GM10266 (cell line): Measurements from ENCODE around the gene RPS13.

Source experiments
- DNase-seq: peaks from one replicate; pipeline ENCODE4 v3.0.0; 2012; ENCODE audit errors: extremely low spot score
- TF ChIP-seq, protein P1 (sequence below): IDR thresholded peaks from 2 replicates; pipeline ENCODE4 v1.5.1; 2012; ENCODE audit warnings: mild to moderate bottlenecking, low read depth; ENCODE audit not compliant: control insufficient read depth, insufficient read depth; ENCODE audit errors: missing control alignments

Gene RPS13

GRCh38 chr11:17024924-17025323 is 52.5 kb downstream of the RPS13 start:
- DNase-seq, result no peak
- TF ChIP-seq, protein P1, sequence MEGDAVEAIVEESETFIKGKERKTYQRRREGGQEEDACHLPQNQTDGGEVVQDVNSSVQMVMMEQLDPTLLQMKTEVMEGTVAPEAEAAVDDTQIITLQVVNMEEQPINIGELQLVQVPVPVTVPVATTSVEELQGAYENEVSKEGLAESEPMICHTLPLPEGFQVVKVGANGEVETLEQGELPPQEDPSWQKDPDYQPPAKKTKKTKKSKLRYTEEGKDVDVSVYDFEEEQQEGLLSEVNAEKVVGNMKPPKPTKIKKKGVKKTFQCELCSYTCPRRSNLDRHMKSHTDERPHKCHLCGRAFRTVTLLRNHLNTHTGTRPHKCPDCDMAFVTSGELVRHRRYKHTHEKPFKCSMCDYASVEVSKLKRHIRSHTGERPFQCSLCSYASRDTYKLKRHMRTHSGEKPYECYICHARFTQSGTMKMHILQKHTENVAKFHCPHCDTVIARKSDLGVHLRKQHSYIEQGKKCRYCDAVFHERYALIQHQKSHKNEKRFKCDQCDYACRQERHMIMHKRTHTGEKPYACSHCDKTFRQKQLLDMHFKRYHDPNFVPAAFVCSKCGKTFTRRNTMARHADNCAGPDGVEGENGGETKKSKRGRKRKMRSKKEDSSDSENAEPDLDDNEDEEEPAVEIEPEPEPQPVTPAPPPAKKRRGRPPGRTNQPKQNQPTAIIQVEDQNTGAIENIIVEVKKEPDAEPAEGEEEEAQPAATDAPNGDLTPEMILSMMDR, result no peak
